BE2C (cell line): ENCODE measurements around the gene DCDC2.
"Not testable (repeated sequence)": the region's sequence is repeated elsewhere in the genome, so short reads cannot be mapped to it uniquely, and the experiment has no call there.

Experiments
- DNase-seq: peaks from one replicate; pipeline ENCODE4 v3.0.0-alpha.2; 2020
- H3K27me3 ChIP-seq: fragments of 250-450 bp; sonication (Bioruptor Pico); 2 replicates; pipeline ENCODE4 v1.5.1; 2020; ENCODE audit warnings: mild to moderate bottlenecking
- H3K36me3 ChIP-seq: fragments of 250-450 bp; sonication (Bioruptor Pico); 2 replicates; pipeline ENCODE4 v1.5.1; 2020; ENCODE audit warnings: mild to moderate bottlenecking
- H3K4me1 ChIP-seq: fragments of 250-450 bp; sonication (Bioruptor Pico); 2 replicates; pipeline ENCODE4 v1.5.1; 2020
- H3K4me3 ChIP-seq: 2 replicates; pipeline ENCODE4 v1.5.1; 2011; ENCODE audit warnings: low read depth, low read length
- H3K9me3 ChIP-seq: fragments of 250-450 bp; sonication (Bioruptor Pico); 2 replicates; pipeline ENCODE4 v1.5.1; 2020
- CTCF ChIP-seq: IDR thresholded peaks from 2 replicates; pipeline ENCODE4 v1.5.1; 2012; ENCODE audit warnings: mild to moderate bottlenecking, low read depth, low read length

DCDC2 gene

DNA sequence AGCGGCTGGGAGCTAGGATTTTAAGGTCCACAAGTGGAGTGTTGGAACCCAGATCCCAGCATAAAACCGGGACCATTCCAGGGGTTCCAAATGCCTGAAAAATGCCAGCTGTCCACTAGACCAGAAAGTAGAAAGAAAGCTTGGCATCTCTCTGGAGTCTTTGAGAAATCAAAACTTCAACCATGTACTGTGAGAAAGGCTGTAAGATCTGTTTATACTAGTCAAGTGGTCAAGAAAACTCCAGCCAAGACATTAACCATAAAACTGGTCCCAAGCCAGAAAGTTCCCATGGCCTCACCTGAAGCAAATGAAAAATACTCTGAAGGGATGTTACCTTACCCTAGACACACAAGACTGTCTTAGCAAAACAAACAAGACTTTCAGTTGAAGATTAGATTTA, 112.6 kb downstream of the DCDC2 start:
- no peak overlapping the region for H3K4me3 ChIP-seq
- H3K36me3 ChIP-seq = no peaks in the 10 kb centered on the region
- H3K27me3 ChIP-seq = no peaks in the 10 kb centered on the region
- no peaks in the 10 kb centered on the region for H3K4me1 ChIP-seq
- H3K9me3 ChIP-seq = no peaks in the 10 kb centered on the region
- TF ChIP-seq CTCF = no peak
- no peak for DNase-seq

GRCh38 chr6:24242924-24243323, 114.9 kb downstream of the DCDC2 start:
- Histone ChIP-seq H3K4me1 (no peaks in the 10 kb centered on the region), H3K4me3 (no peak overlapping the region), H3K9me3 (no peaks in the 10 kb centered on the region), H3K36me3 (no peaks in the 10 kb centered on the region), H3K27me3 (no peaks in the 10 kb centered on the region)
- DNase-seq = no peak
- no peak for TF ChIP-seq CTCF

DNA sequence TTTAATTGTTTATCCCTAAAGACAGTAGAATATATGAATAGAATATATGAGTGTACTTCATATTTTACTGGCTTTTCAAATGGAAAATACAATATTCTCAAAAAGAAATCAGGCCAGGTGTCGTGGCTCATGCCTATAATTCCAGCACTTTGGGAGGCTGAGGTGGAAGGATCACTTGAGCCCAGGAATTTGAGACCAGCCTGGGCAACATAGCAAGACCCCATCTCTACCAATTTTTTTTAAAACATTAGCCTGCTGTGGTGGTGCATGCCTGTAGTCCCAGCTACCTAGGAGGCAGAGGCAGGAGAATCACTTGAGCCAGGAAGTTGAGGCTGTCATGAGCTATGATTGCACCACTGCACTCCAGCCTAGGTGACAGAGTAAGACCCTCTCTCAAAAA, 116.1 kb downstream of the DCDC2 start:
- H3K36me3 ChIP-seq, H3K4me1 ChIP-seq, H3K4me3 ChIP-seq, DNase-seq, H3K9me3 ChIP-seq, H3K27me3 ChIP-seq: not testable (repeated sequence)

DNA sequence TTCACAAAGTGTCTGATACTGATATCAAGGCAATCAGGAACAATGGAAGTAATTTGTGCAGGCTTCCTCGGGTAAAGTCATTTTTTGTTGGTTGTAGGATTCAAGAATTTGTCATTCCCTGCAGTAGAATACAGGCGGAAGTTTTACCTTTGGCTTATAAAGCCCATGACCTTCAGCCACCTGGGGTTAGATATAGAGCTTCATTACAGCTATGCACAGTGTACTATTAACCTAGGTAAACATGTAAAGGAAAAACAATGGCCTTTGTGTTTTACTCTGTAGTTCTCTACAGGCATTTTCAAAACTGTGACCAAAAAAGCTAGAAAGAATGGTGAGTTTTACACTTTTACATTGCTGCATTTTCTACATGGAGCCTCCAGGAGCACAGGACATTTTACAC, 116.9 kb downstream of the DCDC2 start:
- H3K4me3 ChIP-seq = no peak overlapping the region
- DNase-seq = no peak
- no peak for TF ChIP-seq CTCF
- H3K4me1 ChIP-seq = no peaks in the 10 kb centered on the region
- no peaks in the 10 kb centered on the region for H3K27me3 ChIP-seq
- H3K36me3 ChIP-seq = no peaks in the 10 kb centered on the region
- no peaks in the 10 kb centered on the region for H3K9me3 ChIP-seq

GRCh38 chr6:24240380-24240928, 117.4 kb downstream of the DCDC2 start:
- H3K36me3 ChIP-seq = no peaks in the 10 kb centered on the region
- TF ChIP-seq CTCF = no peak
- no peak for DNase-seq

GRCh38 chr6:24238700-24239099, 119.2 kb downstream of the DCDC2 start:
- Histone ChIP-seq H3K4me1 (no peaks in the 10 kb centered on the region), H3K4me3 (no peak overlapping the region), H3K9me3 (no peaks in the 10 kb centered on the region), H3K27me3 (no peaks in the 10 kb centered on the region), H3K36me3 (no peaks in the 10 kb centered on the region)
- DNase-seq = no peak
- TF ChIP-seq CTCF = no peak

More at GRCh38 chr6:24240380-24240928, 117.4 kb downstream of the DCDC2 start:
- Histone ChIP-seq H3K27me3 (no peaks in the 10 kb centered on the region), H3K9me3 (no peaks in the 10 kb centered on the region), H3K4me3 (no peak overlapping the region), H3K4me1 (no peaks in the 10 kb centered on the region)

- not testable (repeated sequence) for DNase-seq, H3K4me1 ChIP-seq, H3K4me3 ChIP-seq, H3K9me3 ChIP-seq, H3K36me3 ChIP-seq, H3K27me3 ChIP-seq
These were observed 121.1 kb downstream of the DCDC2 start for GRCh38 chr6:24236779-24237178.
